Neuronal stem cell (in vitro differentiated cells): ENCODE results near the gene RAPGEF6.

ENCODE experiments used
- DNase-seq: peaks from one replicate; pipeline ENCODE4 v3.0.0-alpha.2; 2013; ENCODE audit warnings: low spot score
- H2AFZ ChIP-seq: one replicate; pipeline ENCODE4 v1.6.1; 2013; ENCODE audit warnings: mild to moderate bottlenecking, low read length, inconsistent platforms
- H2AK5ac ChIP-seq: 2 replicates; pipeline ENCODE4 v1.6.1; 2013; ENCODE audit warnings: low read depth, mild to moderate bottlenecking, inconsistent platforms, low read length, moderate library complexity, mixed read lengths
- H2BK120ac ChIP-seq: 2 replicates; pipeline ENCODE4 v1.6.1; 2013; ENCODE audit warnings: low read depth, mild to moderate bottlenecking, inconsistent platforms, low read length, moderate library complexity, mixed read lengths
- H2BK12ac ChIP-seq: one replicate; pipeline ENCODE4 v1.6.1; 2013; ENCODE audit warnings: low read length, inconsistent platforms
- H2BK15ac ChIP-seq: 2 replicates; pipeline ENCODE4 v1.6.1; 2013; ENCODE audit warnings: mild to moderate bottlenecking, low read length, inconsistent platforms, mixed read lengths
- H2BK5ac ChIP-seq: one replicate; pipeline ENCODE4 v1.6.1; 2013; ENCODE audit warnings: inconsistent platforms, mild to moderate bottlenecking, low read length, moderate library complexity
- H3K14ac ChIP-seq: one replicate; pipeline ENCODE4 v1.6.1; 2013; ENCODE audit warnings: low read length, inconsistent platforms
- H3K18ac ChIP-seq: 2 replicates; pipeline ENCODE4 v1.6.1; 2013; ENCODE audit warnings: low read length, inconsistent platforms
- H3K23ac ChIP-seq: 2 replicates; pipeline ENCODE4 v1.6.1; 2013; ENCODE audit warnings: low read depth, mild to moderate bottlenecking, mixed read lengths, low read length, inconsistent platforms; ENCODE audit not compliant: poor library complexity
- H3K27ac ChIP-seq: replicated peaks from 3 replicates; pipeline ENCODE4 v1.5.1; 2013; ENCODE audit warnings: low read length, inconsistent platforms
- H3K27me3 ChIP-seq, 3 experiments: 2 replicates each; pipeline ENCODE4 v1.6.1; 2013; ENCODE audit warnings: low read length in 3 of 3, mild to moderate bottlenecking in 2 of 3, inconsistent platforms in 1 of 3, low read depth in 1 of 3, mixed read lengths in 1 of 3, moderate library complexity in 1 of 3; ENCODE audit not compliant: control insufficient read depth in 3 of 3, insufficient read depth in 3 of 3
- H3K36me3 ChIP-seq, 2 donors: replicated peaks in 1 of 2; 2 replicates each; pipeline ENCODE4 v1.6.1; 2013; ENCODE audit warnings: low read length in 2 of 2; ENCODE audit not compliant: control insufficient read depth in 2 of 2, insufficient read depth in 2 of 2
- H3K4ac ChIP-seq: 2 replicates; pipeline ENCODE4 v1.6.1; 2013; ENCODE audit warnings: inconsistent platforms, mild to moderate bottlenecking, low read length, moderate library complexity
- H3K4me1 ChIP-seq, 2 donors: 1 replicate in 1 of 2; 2 replicates in 1 of 2; pipeline ENCODE4 v1.6.1; 2013; ENCODE audit warnings: low read length in 2 of 2, low read depth in 1 of 2; ENCODE audit not compliant: control insufficient read depth in 2 of 2, insufficient read depth in 1 of 2
- H3K4me2 ChIP-seq: one replicate; pipeline ENCODE4 v1.6.1; 2013; ENCODE audit warnings: mild to moderate bottlenecking, low read length, inconsistent platforms; ENCODE audit not compliant: insufficient read depth, poor library complexity, severe bottlenecking
- H3K4me3 ChIP-seq, 2 donors: 2 replicates each; pipeline ENCODE4 v1.5.1; 2013; ENCODE audit warnings: low read length in 2 of 2, mild to moderate bottlenecking in 2 of 2, inconsistent platforms in 1 of 2, moderate library complexity in 1 of 2
- H3K79me1 ChIP-seq: one replicate; pipeline ENCODE4 v1.6.1; 2013; ENCODE audit warnings: low read depth, mild to moderate bottlenecking, inconsistent platforms, low read length, moderate library complexity
- H3K9ac ChIP-seq: one replicate; pipeline ENCODE4 v1.6.1; 2013; ENCODE audit warnings: mild to moderate bottlenecking, low read depth, low read length, inconsistent platforms; ENCODE audit not compliant: poor library complexity
- H3K9me3 ChIP-seq, 2 donors: replicated peaks in 1 of 2; 2 replicates each; pipeline versions ENCODE3 to v1.6.1; 2013; ENCODE audit warnings: low read length in 2 of 2, mild to moderate bottlenecking in 2 of 2, inconsistent platforms in 1 of 2, low read depth in 1 of 2, mixed read lengths in 1 of 2, moderate library complexity in 1 of 2; ENCODE audit not compliant: control insufficient read depth in 2 of 2, insufficient read depth in 1 of 2
- H4K8ac ChIP-seq: one replicate; pipeline ENCODE4 v1.6.1; 2013; ENCODE audit warnings: low read depth, mild to moderate bottlenecking, inconsistent platforms, low read length, moderate library complexity
- H4K91ac ChIP-seq: one replicate; pipeline ENCODE4 v1.6.1; 2013; ENCODE audit warnings: low read length, low read depth, mild to moderate bottlenecking, inconsistent platforms; ENCODE audit not compliant: poor library complexity
- WGBS, 2 donors: extraction: QIAGEN DNeasy Blood & Tissue Kit; methylation state at CpG; one replicate each; pipeline ENCODE4 v1.1.7; 2013; ENCODE audit warnings: missing lambda C conversion rate in 2 of 2, mixed read lengths in 1 of 2; ENCODE audit not compliant: insufficient read length in 2 of 2, insufficient replicate concordance in 1 of 2; ENCODE audit errors: extremely low coverage in 2 of 2; 5-methylcytosine and 5-hydroxymethylcytosine counted together

RAPGEF6 gene

DNA sequence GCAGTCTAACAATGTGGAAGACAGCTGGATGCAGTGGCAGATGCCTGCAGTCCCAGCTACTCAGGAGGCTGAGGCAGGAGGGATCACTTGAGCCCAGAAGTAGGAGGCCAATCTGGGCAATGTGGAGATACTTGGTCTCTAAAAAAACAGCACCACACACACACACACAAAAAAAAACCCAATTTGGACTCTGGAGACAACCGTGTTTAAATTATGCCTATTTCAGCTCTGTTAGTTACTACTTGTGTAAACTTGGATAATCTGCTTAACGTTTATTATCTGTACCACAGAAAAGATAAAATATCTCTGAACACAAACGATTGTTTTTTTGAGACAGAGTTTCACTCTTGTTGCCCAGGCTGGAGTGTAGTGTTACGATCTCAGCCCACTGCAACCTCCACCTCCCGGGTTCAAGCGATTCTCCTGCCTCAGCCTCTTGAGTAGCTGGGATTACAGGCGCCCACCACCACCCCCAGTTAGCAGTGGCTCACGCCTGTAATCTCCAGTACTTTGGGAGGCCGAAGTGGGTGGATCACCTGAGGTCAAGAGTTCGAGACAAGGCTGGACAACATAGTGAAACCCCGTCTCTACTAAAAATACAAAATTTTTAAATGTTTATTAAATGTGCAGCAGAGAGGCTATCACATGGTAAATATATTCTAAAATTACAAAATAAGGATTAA is 17.7 kb downstream of the RAPGEF6 start:
- Histone ChIP-seq H3K14ac (no peak overlapping the region), H3K36me3 (peaks cover 0 to 2% of the 10 kb centered on the region in 2 donors), H3K4me2 (no peak overlapping the region), H3K9ac (no peak overlapping the region), H3K23ac (no peak overlapping the region), H2BK12ac (no peak overlapping the region), H3K27ac (no peak overlapping the region), H3K4ac (no peak overlapping the region), H2AK5ac (no peak overlapping the region), H3K4me3 (no peak overlapping the region), H3K79me1 (peaks cover 3% of the 10 kb centered on the region), H2BK5ac (no peak overlapping the region), H3K18ac (no peak overlapping the region), H3K4me1 (peaks cover 0 to 2% of the 10 kb centered on the region in 2 donors), H2AFZ (no peak overlapping the region), H4K91ac (no peak overlapping the region), H2BK15ac (no peak overlapping the region), H4K8ac (no peak overlapping the region), H3K9me3 (peaks cover 0 to 4% of the 10 kb centered on the region in 2 donors), H3K27me3 (no peaks in the 10 kb centered on the region), H2BK120ac (no peak overlapping the region)
- WGBS, 2 donors = no CpG with 5 or more reads among the region's 11 CpGs
- DNase-seq = no peak

DNA sequence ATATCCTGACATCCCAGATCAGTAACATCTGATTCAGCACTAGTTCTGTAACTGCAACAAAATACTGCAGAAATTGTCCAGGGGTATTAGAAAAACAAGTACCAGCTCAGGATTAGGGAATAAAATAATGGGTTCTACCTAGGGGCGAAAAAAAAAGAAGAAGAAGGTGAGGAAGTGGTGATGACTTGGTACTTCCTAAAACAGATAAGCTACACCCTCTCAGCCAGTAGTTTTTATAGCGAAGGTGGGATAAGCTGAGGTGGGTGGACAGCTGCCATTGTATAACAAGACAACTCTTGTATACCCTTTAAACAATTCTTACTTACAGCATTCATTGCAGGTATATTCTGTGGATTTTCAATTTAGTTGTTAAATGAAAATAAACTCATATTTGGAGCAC is 19.1 kb downstream of the RAPGEF6 start:
- Histone ChIP-seq H3K4me1 (peaks cover 0 to 2% of the 10 kb centered on the region in 2 donors), H3K27me3 (no peaks in the 10 kb centered on the region), H4K8ac (no peak overlapping the region), H2AK5ac (no peak overlapping the region), H3K4ac (no peak overlapping the region), H3K4me3 (no peak overlapping the region), H3K79me1 (peaks cover 3% of the 10 kb centered on the region), H2BK120ac (no peak overlapping the region), H2AFZ (no peak overlapping the region), H3K14ac (no peak overlapping the region), H3K36me3 (no peaks in the 10 kb centered on the region), H2BK12ac (no peak overlapping the region), H2BK5ac (no peak overlapping the region), H3K18ac (no peak overlapping the region), H3K27ac (no peak overlapping the region), H3K9ac (no peak overlapping the region), H3K9me3 (peaks cover 0 to 4% of the 10 kb centered on the region in 2 donors), H3K4me2 (no peak overlapping the region), H3K23ac (no peak overlapping the region), H2BK15ac (no peak overlapping the region), H4K91ac (no peak overlapping the region)
- no peak for DNase-seq
- no CpG with 5 or more reads among the region's 2 CpGs for WGBS, 2 donors

DNA sequence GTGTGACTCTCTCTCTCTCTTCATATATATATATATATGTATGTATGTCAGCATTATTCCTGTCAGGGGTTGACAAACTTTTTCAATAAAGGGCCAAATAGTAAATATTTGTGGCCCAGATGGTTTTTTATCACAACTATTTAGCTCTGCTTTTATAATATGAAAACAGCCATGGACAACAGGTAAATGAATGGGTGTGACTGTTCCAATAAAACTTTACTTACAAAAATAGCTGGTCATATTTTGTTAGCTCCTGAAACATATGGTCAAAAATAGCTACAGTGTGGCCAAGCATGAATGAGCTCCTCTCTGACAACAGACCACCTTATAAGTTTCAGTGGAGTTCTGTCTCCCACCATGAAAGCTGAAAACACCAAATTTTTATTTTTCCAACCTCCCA is 21.6 kb downstream of the RAPGEF6 start:
- H4K91ac ChIP-seq = no peak overlapping the region
- H3K36me3 ChIP-seq = no peaks in the 10 kb centered on the region
- H3K23ac ChIP-seq = no peak overlapping the region
- H3K4me1 ChIP-seq = peaks cover 0 to 2% of the 10 kb centered on the region in 2 donors
- H3K4me3 ChIP-seq = no peak overlapping the region
- H3K9me3 ChIP-seq = peaks cover 0 to 4% of the 10 kb centered on the region in 2 donors
- H2BK15ac ChIP-seq = no peak overlapping the region
- H4K8ac ChIP-seq = no peak overlapping the region
- no peaks in the 10 kb centered on the region for H3K27me3 ChIP-seq
- H3K4me2 ChIP-seq = no peak overlapping the region
- no peak overlapping the region for H3K9ac ChIP-seq
- H2BK5ac ChIP-seq = no peak overlapping the region
- no peak overlapping the region for H3K27ac ChIP-seq
- no peak overlapping the region for H2AFZ ChIP-seq
- no peak overlapping the region for H2AK5ac ChIP-seq
- H2BK120ac ChIP-seq = no peak overlapping the region
- no peak for DNase-seq
- no peak overlapping the region for H3K4ac ChIP-seq
- no peak overlapping the region for H3K18ac ChIP-seq
- no peak overlapping the region for H3K14ac ChIP-seq
- no peak overlapping the region for H2BK12ac ChIP-seq
- H3K79me1 ChIP-seq = peaks cover 3% of the 10 kb centered on the region

GRCh38 chr5:131611064-131611381 is 24.0 kb downstream of the RAPGEF6 start:
- Histone ChIP-seq H3K36me3 (no peaks in the 10 kb centered on the region), H2AFZ (no peak overlapping the region), H3K23ac (no peak overlapping the region), H3K18ac (no peak overlapping the region), H4K8ac (no peak overlapping the region), H3K9ac (no peak overlapping the region), H3K4me2 (no peak overlapping the region), H3K79me1 (peaks cover 3% of the 10 kb centered on the region), H3K4ac (no peak overlapping the region), H2AK5ac (no peak overlapping the region), H3K9me3 (peaks cover 0 to 4% of the 10 kb centered on the region in 2 donors), H3K27ac (no peak overlapping the region), H3K27me3 (no peaks in the 10 kb centered on the region), H2BK15ac (no peak overlapping the region), H3K4me1 (peaks cover 2 to 5% of the 10 kb centered on the region in 2 donors), H2BK12ac (no peak overlapping the region), H2BK5ac (no peak overlapping the region), H3K14ac (no peak overlapping the region), H4K91ac (no peak overlapping the region), H3K4me3 (no peak overlapping the region), H2BK120ac (no peak overlapping the region)
- WGBS, 2 donors = no CpG with 5 or more reads among the region's 2 CpGs
- no peak for DNase-seq
